Fibroblast of skin of right biceps (primary cell): ENCODE data around the gene PGBD1.
"Not testable (repeated sequence)": the region's sequence is repeated elsewhere in the genome, so short reads cannot be mapped to it uniquely, and the experiment has no call there.

ENCODE experiments used
- DNase-seq: peaks from one replicate; pipeline ENCODE4 v3.0.0-alpha.2; 2013

PGBD1 gene

DNA sequence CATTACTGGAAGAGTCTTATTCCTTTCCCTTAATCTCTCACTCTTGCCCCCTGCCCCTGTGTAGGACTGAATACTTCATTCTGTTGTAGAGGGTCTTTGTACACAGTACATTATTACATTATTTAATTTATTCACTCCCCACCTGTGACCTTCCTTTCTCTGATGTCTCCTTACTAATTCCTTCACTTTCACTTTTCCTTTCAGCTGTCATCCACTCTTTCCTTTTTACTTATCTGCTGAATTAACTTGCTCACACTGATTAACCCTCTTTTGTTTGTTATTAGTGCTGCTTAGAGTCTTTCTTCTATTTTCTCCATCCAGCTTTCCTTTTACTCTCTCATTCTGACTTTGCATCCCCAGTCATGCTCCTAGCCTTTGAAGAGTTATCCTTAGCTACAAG is 6.5 kb upstream of the PGBD1 start:
- no peak for DNase-seq

DNA sequence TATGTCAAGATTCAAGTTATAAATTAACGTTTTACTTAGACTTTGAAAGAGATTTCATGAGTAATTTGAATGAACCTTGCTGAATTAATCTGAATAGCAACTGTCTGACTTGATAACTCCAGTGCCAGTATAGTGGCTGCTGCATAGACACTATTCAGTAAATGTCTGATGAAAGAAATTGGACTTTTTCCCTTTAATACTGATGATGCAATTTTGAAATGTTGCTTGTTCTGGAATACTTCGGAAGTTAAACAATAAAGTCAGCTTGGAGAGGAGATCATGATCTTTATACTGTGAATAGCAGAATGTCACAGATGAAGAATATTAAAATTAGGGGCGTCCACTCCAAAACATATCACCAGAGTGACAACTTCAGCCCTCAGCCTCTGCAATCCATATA is 3.6 kb upstream of the PGBD1 start:
- no peak for DNase-seq

DNA sequence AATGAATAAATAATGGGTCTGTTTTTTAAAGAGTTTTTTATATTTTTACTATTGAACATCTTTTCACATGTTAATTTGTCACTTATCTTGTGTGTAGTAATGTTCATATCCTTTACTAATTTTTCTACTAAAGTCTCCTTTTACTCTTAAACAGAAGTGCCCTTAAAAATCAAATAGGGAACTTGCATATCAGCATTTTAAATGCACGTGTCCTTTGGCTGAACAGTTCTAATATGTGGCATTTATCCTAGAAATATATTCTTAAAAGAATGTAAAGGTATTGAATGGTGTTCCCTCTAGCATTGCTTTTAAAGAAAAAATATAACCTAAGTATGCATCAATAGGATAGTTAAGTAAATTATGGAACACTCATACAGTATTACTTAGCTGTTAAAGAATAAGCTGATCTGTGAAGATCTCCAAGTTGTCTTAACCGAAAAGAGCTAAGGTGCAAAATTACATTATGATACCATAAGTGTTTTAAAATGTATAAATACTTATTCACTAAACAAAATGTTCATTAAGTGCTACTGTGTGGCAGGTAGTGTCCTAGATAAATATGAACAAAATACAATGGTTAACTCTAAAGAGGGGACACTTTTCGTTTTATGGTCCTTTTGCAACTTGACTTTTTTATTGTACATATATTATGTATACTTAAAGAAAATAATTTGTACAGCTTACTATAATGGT is 631 bp upstream of the PGBD1 start:
- no peak for DNase-seq

DNA sequence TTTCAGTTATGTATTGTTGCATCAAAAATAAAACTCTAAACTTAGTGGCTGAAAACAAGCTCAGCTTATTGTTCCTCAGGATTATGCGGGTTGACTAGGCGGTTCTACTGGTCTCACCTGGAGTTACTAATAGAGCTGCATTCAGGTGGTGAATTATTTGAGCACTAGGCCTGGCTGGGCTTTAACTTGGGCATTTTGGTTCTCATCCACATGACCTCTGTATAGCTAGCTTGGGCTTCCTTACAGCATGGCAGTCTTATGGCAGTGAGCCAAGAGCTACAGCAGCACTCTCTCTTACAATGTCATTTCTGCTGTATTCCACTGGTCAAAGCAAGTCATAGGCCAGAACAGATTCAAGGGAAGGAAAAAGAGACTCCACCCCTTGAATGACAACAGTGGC is 1.6 kb downstream of the PGBD1 start:
- peak; percentile 10 for DNase-seq

DNA sequence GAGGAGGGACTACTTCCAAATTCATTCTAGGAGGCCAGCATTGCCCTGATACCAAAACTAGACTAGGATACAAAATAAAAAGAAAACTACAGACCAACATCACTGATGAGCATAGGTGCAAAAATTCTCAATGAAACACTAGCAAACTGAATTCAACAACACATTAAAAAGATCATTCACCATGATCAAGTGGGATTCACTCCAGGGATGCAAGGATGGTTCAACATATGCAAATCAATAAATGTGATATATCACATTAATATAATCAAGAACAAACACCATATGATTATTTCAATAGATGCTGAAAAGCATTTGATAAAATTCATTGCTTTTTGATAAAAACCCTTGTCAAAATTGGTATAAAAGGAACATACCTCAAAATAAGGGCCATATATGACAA is 10.2 kb downstream of the PGBD1 start:
- DNase-seq, result no peak

DNA sequence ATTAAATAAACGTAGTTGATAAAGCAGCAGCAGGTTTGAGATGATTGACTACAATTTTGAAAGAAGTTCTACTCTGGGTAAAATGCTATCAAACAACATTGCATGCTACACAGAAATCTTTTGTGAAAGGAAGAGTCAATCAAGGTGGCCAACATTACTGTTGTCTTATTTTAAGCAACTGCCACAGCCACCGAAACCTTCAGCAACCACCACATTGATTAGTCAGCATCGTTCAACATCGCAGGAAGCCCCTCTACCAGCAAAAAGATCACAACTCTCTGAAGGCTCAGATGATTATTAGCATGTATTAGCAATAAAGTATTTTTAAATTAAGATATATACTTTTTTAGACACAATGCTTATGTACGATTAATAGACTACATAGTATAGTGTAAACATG is 14.0 kb downstream of the PGBD1 start:
- DNase-seq, result no peak

DNA sequence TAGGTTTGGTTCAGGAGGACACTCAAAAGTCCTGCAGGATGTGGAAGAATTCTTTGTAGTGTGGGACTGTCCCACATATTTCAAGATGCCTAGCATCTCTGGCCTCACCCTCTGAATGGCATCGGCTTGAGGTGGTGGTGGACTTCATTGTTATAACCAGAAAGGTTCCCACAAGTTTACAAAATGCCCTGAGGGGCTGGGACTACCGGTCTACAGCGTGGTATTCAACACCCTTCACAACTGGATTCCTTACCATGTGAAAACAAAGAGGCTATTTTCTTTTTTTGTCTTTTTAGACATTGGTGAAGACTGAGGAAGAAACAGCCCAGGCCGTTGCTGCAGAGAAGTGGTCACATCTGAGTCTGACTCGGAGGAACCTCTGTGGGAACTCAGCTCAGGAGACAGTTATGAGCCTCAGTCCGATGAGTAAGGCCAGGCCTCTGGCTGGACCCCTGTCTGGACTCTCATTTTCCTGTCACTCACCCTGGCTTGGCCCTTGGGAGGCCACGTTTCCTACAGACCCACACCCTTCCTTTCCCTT is 15.2 kb downstream of the PGBD1 start:
- DNase-seq, result no peak

DNA sequence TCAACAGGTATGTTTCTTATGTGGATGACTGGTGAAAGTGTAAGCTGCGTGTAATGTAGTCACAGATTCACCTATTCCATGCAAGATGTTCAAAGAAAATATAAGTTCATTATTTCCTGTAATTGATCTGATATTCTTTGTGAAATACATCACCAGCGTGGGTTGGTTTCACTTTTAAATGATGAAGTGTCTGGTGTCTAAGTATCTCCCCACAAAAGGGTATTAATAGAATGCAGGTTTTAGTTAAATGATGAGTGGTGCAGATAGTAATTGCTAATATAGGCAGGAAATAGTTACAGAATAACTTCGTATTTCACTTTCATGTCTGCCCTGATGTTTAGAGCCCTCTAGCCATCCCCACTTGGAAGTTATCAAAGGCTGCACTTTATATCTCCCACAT is 22.2 kb downstream of the PGBD1 start:
- DNase-seq, result no peak

DNA sequence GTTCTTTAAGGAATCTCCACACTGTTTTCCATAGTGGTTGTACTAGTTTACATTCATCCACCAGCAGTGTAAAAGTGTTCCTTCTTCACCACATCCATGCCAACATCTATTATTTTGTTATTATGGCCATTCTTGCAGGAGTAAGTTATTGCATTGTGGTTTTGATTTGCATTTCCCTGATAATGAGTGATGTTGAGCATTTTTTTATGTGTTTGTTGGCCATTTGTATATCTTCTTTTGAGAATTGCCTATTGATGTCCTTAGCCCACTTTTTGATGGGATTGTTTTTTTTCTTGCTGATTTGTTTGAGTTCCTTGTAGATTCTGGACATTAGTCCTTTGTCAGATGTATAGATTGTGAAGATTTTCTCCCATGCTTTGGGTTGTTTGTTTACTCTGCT is 25.0 kb downstream of the PGBD1 start:
- not testable (repeated sequence) for DNase-seq

DNA sequence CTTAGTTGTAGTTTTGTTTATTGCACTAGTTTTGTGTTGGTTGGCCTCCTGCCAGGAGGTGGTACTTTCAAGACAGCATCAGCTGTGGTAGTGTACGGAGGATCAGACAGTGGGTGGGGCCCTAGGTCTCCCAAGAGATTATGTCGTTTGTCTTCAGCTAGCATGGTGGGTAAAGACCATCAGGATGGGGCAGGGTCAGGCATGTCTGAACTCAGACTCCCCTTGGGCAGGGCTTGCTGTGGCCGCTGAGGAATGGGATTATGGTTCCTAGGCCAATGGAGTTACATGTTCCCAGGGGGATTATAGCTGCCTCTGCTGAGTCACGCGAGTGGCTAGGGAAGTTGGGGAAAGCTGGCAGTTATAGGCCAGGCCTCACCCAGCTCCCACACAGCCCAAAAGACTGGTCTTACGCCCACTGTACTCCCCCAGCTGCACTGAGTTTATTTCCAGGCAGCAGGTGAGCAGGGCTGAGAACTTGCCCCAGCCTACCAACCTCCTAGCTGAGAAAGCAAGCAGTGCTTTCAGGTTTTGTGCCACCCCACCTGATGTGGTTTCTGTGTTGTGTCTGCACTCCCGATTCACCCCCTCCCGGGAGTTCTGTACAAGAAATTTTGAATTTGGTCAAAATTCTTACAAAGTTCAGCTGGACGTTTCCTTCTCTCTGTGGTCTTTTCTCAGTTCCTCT is 29.9 kb downstream of the PGBD1 start:
- no peak for DNase-seq

DNA sequence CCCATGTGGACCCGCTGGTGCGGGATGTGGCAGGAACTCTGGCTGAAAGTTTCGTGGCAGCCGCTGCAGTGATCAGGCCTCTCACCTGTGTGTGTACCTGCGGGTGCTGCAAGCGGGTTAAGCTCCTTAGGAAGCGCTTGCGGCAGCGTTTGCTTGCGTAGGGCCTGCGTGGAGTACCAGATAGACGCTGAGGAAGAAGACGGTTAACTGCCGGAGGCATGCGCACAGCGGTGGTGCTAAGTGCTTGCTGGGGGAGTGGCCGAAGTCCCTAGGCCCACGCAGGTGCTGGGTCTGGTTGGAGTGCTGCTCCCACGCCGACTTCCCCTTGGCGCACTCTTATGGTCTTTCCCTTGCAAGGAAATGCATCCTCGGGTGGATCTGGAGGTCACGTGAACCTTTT is 31.6 kb downstream of the PGBD1 start:
- DNase-seq, result no peak

DNA sequence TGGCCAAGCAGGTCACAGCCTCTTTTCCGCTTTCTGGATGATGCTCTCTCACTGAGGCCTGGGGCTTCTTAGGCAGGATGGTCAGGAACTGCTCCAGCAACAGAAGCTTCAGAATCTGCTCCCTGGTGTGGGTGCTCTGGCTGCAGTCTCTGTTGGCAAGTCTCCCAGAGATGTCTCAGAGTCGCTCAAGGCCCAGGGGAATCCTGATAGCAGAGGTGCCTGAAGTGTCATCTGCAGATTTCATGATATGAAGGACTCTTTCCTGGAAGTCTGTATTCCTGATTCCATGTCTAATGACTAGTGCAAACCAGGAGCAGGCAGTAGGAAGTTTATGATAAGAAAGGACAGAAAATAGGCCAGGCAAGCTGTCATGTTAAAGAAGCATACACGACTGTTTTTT is 34.3 kb downstream of the PGBD1 start:
- DNase-seq, result peak; percentile 7

DNA sequence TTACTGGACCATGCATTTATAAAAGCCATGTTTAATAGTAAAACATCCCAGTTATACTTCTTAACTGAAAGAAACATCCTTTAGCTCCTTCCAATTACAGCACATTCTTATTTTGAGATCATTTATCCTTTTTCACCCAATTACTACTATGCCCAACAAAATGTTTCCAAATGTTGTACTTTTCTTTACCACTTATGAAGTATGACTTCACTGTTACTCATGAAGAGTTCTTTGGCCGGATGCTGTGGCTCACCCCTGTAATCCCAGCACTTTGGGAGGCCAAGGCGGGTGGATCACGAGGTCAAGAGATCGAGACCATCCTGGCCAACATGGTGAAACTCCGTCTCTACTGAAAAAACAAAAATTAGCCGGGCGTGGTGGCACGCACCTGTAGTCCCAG is 36.5 kb downstream of the PGBD1 start:
- not testable (repeated sequence) for DNase-seq

DNA sequence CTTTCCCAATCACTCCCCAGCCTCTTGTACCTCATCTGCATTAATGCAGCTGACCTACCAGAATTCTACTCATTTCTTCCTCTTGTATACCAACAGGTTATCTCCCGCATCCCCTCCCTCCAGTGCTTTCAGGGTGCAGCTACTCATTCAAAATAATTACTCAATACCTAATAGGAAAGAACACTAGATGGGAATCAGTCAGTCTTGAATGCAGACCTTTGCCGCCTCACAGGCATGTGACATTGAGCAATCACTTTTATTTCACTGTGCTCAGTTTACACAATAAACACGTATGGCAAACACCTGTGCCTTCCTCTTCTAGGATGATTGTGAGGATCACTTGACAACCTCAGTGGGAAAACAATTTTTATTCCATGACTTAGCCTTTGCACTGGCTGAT is 41.3 kb downstream of the PGBD1 start:
- DNase-seq, result no peak

DNA sequence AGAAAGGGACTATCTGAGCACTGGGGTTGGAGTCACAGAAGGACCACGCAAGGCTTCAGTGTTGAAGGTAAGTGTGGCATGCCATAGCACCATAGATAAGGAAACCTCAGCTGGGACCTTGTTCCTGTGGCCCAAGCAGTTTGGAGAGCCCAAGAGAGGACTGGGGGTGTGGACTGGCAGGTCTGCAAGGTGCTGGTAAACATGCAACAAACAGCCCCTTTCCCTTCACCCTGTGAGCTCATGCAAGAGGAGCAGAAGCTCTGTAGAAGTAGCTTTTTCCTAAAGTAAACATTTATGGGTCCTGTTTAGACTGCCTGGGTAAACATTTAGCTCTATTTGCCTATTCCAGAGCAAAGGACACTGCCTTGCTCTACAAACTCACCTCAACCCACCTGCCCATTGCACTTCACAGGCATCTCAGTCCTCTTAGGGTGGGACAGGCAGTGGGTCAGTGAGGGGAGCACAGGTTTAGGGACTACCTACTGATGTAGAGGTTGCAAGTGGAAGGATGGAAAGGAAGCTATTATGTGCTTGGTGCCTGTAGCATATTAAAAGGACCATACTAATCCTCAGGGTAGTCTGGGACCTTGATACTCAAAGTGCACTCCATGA is 42.5 kb downstream of the PGBD1 start:
- no peak for DNase-seq

DNA sequence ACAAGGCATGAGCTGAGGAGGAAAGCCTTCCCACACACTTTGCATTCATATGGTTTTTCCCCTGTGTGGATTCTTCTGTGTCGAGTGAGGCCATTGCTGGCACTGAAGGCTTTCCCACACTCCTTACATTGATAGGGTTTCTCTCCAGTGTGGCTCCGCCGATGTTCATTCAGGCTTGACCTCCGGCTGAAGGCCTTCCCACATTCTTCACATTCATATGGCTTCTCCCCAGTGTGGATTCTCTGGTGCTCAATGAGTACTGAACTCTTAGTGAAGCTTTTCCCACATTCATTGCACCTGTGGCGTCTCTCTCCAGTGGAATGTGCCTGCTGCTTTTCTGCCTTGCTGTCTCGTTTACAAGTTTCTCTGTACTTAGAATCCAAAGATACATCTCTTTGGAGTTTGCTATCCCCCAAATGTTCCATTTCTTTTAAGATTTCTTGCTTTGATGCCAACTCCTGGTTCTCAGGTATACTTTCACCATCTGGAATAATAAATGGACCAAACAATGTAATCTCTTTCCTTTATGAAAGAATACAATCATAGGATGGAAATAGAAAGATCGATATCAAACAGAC is 45.1 kb downstream of the PGBD1 start:
- DNase-seq, result no peak

DNA sequence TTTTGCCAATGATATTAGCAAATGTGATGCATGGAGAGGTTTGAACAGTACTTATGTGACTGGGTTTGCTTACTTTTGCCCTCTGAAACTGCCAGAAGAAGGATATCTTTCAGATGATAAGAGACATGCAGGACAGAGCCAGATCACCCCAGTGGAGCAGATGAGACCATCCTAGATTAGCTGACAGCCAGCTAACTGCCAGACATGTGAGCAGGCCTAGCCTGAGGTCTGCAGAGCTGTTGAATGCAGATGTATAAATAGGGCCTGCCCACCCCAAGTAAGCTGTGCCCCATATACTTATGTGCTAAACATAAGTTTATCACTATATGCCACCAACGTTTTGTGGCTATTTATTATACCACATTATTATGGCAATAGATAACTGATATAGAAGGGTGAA is 48.7 kb downstream of the PGBD1 start:
- DNase-seq, result no peak

DNA sequence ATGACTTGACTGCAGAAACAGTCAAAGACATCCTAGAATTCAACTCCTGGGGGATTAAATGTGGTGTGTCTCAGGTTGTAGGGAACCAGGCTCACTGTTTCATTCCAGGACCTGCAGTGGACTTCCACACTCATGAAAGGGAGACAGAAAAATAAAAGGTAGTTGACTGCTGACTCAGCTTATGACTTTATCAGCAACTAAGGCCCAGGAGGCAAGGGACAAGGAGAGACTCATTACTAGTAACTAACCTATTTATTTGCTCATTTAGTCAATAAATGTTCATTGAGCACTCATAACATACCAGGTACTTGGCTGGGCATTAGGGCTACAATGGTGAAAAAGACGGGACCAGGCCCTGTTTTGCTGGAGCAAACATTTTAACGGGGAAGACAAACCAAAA is 51.7 kb downstream of the PGBD1 start:
- DNase-seq, result no peak

DNA sequence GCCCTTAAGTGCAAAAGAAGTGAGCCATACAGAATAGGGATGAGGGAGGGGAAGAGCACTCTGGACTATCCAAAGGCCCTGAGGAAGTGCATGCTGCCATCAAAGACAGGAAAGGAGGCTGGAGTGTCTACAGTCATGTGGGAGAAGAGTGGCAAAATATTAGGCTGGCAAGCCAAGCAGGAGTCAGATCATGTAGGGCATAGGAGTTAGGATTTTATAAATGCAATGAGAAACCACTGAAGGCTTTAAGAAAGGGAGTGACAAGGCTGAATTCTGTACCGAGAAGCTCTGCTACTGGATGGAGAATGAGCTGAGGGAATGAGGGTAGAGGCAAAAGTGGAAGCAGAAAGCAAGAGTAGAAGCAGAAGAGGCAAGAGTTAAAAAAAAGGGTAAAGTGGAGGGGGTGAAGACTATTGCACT is 52.2 kb downstream of the PGBD1 start:
- DNase-seq, result no peak

DNA sequence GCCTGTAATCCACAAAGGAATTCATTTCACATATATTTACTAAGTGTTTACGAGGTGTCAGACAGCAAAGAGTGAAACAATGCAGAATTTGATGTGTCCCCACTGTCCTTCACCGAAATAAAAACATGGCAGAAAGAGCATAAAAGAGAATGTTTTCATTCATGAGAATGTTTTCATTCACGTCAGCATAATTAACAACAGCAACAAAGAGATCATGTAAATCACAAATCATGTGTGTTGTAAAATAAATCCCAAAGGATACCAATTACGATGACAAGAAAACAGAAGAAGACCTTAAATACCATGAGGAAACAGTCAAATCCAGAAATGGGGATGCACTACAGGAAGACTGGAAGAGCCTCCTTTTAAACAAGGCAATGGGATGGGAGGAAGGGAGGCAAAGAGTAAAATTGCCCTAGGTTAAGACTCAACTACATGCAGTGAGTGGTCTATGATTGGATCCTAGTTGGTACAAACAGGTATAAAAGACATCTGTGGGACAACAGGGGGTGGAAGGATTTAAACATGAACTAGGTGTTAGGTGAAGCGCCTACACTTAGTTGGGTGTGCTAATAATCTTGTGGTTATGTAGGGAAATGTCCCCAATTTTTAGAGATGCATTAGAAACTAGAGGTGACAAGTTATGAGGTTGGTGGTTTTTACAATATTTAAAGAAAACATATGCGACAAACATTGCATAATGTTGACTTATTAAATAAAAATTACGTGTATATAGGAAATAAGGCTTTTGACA is 53.1 kb downstream of the PGBD1 start:
- DNase-seq, result no peak

DNA sequence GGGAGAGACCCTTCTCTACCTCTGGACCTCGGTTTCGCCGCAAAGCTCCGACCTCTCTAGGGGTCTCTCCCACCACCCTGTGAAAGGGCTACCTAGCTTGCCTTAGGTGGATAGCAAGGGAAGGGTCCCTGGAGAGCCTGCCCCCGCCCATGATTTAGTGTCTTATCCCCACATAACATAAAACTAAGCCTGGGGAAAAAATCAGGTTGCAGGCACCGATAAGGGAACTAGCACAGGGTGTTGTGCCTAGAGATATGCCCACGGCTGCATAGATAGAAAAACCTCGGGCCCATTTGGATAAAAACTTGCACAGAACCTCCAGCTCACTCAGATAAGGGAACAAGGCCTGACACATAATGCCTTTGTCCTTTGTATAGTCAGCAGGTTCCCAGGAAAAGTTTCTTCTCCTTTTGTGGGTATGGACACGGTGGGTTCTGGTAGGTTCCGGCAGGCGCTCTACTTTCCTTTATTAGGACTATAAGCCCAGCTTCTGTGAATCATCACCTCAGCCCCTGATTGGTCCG is 53.7 kb downstream of the PGBD1 start:
- DNase-seq, result no peak

DNA sequence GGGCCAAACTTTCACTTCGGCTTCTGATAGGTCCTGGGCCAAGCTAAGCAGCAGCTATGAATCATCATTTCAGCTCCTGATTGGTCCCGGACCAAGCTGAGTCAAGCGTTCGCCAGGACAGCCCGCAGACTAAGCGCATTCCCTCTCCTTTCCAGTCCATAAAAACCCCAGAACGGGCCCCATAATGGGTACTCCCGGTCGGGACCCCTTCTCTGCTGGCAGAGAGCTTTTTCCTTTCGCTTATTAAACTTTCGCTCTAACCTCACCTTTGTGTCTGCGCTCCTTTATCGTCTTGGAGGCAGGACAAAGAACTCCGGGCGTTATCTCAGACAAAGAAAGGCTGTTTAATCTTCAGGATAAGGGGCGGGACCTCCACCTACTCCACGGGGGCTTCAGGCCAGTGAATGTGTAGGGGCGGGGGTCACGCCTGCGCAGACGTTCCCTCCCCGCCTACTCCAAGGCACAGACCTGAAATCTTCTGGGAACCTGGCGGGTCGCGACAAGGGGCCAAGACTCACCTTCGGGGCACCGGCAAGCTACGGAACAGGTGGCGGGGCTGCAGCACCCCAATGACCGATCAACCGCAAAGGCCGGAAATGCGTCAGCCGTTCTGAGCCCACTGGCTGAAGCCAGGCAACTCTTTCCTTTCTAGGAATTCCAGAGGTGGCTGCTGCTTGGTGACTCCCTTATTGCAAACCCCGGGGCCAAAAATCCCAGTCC is 54.4 kb downstream of the PGBD1 start, which contains the start of gene ZSCAN31:
TSS of gene ZSCAN31 (minus strand) at position 585 of the 720 bp plus-strand sequence. CDS start 6,465 bp downstream, outside the sequence.
- DNase-seq, result peak; percentile 99
